Measurements from ENCODE around the gene FEM1C.
A peak's percentile ranks its signal among the peaks of the same experiment; 100 is the strongest.
"Not testable (repeated sequence)": the region's sequence is repeated elsewhere in the genome, so short reads cannot be mapped to it uniquely, and the experiment has no call there.

FEM1C gene

GRCh38 chr5:115484368-115484767 lies 60.2 kb downstream of the FEM1C start:
- Histone ChIP-seq H2BK15ac (ENCODE audit: low read length) (peak overlapping the region; percentile 26), H4K8ac (ENCODE audit: low read depth, low read length) (no peak overlapping the region), H3K4me3 (ENCODE audit: low read length in 2 of 2) (no peak overlapping the region), H3K14ac (ENCODE audit: low read length) (no peak overlapping the region), H3K36me3 (replicated peaks in 1 of 2; ENCODE audit: control insufficient read depth in 2 of 2, insufficient read depth in 2 of 2, low read length in 2 of 2) (no peaks in the 10 kb centered on the region), H3K23ac (ENCODE audit: low read depth, low read length, poor library complexity) (peak overlapping the region; percentile 43), H4K91ac (ENCODE audit: low read depth, low read length, poor library complexity) (peak overlapping the region; percentile 53), H3K79me1 (ENCODE audit: low read depth, low read length) (no peaks in the 10 kb centered on the region), H3K27me3 (ENCODE audit: control insufficient read depth in 3 of 3, insufficient read depth in 3 of 3, low read depth in 1 of 3, low read length in 3 of 3) (peaks cover 0 to 9% (median 0%) of the 10 kb centered on the region in 3 experiments), H3K27ac (replicated peaks; ENCODE audit: low read length) (no peak overlapping the region), H3K4me1 (ENCODE audit: control insufficient read depth in 2 of 2, insufficient read depth in 1 of 2, low read depth in 1 of 2, low read length in 2 of 2) (peaks cover 0 to 4% of the 10 kb centered on the region in 2 donors), H3K9ac (ENCODE audit: low read depth, low read length, poor library complexity) (no peak overlapping the region), H2AFZ (ENCODE audit: low read length) (no peak overlapping the region), H2AK5ac (ENCODE audit: low read depth, low read length) (no peak overlapping the region), H2BK12ac (ENCODE audit: low read length) (peak overlapping the region; percentile 84), H2BK120ac (ENCODE audit: low read depth, low read length) (no peak overlapping the region), H2BK5ac (ENCODE audit: low read length) (no peak overlapping the region), H3K4me2 (ENCODE audit: insufficient read depth, low read length, poor library complexity, severe bottlenecking) (no peak overlapping the region), H3K18ac (ENCODE audit: low read length) (peak overlapping the region; percentile 64), H3K9me3 (replicated peaks in 1 of 2; ENCODE audit: control insufficient read depth in 2 of 2, insufficient read depth in 1 of 2, low read depth in 1 of 2, low read length in 2 of 2) (no peaks in the 10 kb centered on the region), H3K4ac (ENCODE audit: low read length) (no peak overlapping the region)
- no peak for DNase-seq (ENCODE audit: low spot score)
- WGBS, 2 donors (ENCODE audit: extremely low coverage in 2 of 2, insufficient read length in 2 of 2, insufficient replicate concordance in 1 of 2): no CpG with 5 or more reads among the region's 4 CpGs

GRCh38 chr5:115480900-115481299 lies 63.7 kb downstream of the FEM1C start:
- Histone ChIP-seq H3K18ac (ENCODE audit: low read length) (no peak overlapping the region), H3K4me3 (ENCODE audit: low read length in 2 of 2) (no peak overlapping the region), H2BK120ac (ENCODE audit: low read depth, low read length) (no peak overlapping the region), H3K79me1 (ENCODE audit: low read depth, low read length) (no peaks in the 10 kb centered on the region), H4K91ac (ENCODE audit: low read depth, low read length, poor library complexity) (no peak overlapping the region), H3K4ac (ENCODE audit: low read length) (no peak overlapping the region), H3K36me3 (replicated peaks in 1 of 2; ENCODE audit: control insufficient read depth in 2 of 2, insufficient read depth in 2 of 2, low read length in 2 of 2) (no peaks in the 10 kb centered on the region), H3K23ac (ENCODE audit: low read depth, low read length, poor library complexity) (no peak overlapping the region), H3K4me1 (ENCODE audit: control insufficient read depth in 2 of 2, insufficient read depth in 1 of 2, low read depth in 1 of 2, low read length in 2 of 2) (peaks cover 0 to 2% of the 10 kb centered on the region in 2 donors), H3K14ac (ENCODE audit: low read length) (no peak overlapping the region), H3K9me3 (replicated peaks in 1 of 2; ENCODE audit: control insufficient read depth in 2 of 2, insufficient read depth in 1 of 2, low read depth in 1 of 2, low read length in 2 of 2) (no peaks in the 10 kb centered on the region), H4K8ac (ENCODE audit: low read depth, low read length) (no peak overlapping the region), H2AK5ac (ENCODE audit: low read depth, low read length) (no peak overlapping the region), H2AFZ (ENCODE audit: low read length) (no peak overlapping the region), H2BK15ac (ENCODE audit: low read length) (no peak overlapping the region), H3K27ac (replicated peaks; ENCODE audit: low read length) (no peak overlapping the region), H3K9ac (ENCODE audit: low read depth, low read length, poor library complexity) (no peak overlapping the region), H3K27me3 (ENCODE audit: control insufficient read depth in 3 of 3, insufficient read depth in 3 of 3, low read depth in 1 of 3, low read length in 3 of 3) (peaks cover 0 to 10% (median 0%) of the 10 kb centered on the region in 3 experiments), H2BK12ac (ENCODE audit: low read length) (no peak overlapping the region), H3K4me2 (ENCODE audit: insufficient read depth, low read length, poor library complexity, severe bottlenecking) (no peak overlapping the region), H2BK5ac (ENCODE audit: low read length) (no peak overlapping the region)
- no peak for DNase-seq (ENCODE audit: low spot score)

DNA sequence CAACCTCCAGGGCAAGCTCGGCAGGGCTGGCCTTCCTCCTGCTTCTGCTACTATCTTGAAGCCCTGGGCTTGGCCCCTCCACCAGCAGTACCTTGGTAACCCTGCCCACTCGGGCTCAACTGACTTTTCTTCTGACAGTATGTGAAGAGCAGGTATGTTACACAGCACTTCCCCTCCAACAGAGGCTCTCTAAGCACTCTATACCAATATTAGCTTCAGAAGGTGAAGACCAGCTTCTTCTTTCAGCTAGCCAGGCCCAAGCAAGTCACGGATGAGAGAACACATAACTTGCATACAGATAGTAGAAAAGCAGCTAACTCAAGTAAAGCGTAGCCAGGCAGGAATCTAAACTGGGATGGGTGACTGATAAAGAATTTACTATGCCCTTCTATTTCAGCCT lies 64.3 kb downstream of the FEM1C start:
- Histone ChIP-seq H2BK120ac (ENCODE audit: low read depth, low read length) (no peak overlapping the region), H3K79me1 (ENCODE audit: low read depth, low read length) (no peaks in the 10 kb centered on the region), H4K91ac (ENCODE audit: low read depth, low read length, poor library complexity) (no peak overlapping the region), H4K8ac (ENCODE audit: low read depth, low read length) (no peak overlapping the region), H3K9me3 (replicated peaks in 1 of 2; ENCODE audit: control insufficient read depth in 2 of 2, insufficient read depth in 1 of 2, low read depth in 1 of 2, low read length in 2 of 2) (no peaks in the 10 kb centered on the region), H3K36me3 (replicated peaks in 1 of 2; ENCODE audit: control insufficient read depth in 2 of 2, insufficient read depth in 2 of 2, low read length in 2 of 2) (no peaks in the 10 kb centered on the region), H3K4me3 (ENCODE audit: low read length in 2 of 2) (peak overlapping the region in 1 of 2 donors; percentile 39), H3K4me2 (ENCODE audit: insufficient read depth, low read length, poor library complexity, severe bottlenecking) (no peak overlapping the region), H3K23ac (ENCODE audit: low read depth, low read length, poor library complexity) (no peak overlapping the region), H2BK5ac (ENCODE audit: low read length) (no peak overlapping the region), H2AK5ac (ENCODE audit: low read depth, low read length) (no peak overlapping the region), H3K27ac (replicated peaks; ENCODE audit: low read length) (no peak overlapping the region), H3K14ac (ENCODE audit: low read length) (no peak overlapping the region), H2BK15ac (ENCODE audit: low read length) (no peak overlapping the region), H2BK12ac (ENCODE audit: low read length) (no peak overlapping the region), H3K4me1 (ENCODE audit: control insufficient read depth in 2 of 2, insufficient read depth in 1 of 2, low read depth in 1 of 2, low read length in 2 of 2) (peaks cover 0 to 2% of the 10 kb centered on the region in 2 donors), H2AFZ (ENCODE audit: low read length) (no peak overlapping the region), H3K27me3 (ENCODE audit: control insufficient read depth in 3 of 3, insufficient read depth in 3 of 3, low read depth in 1 of 3, low read length in 3 of 3) (peaks cover 0 to 13% (median 0%) of the 10 kb centered on the region in 3 experiments), H3K4ac (ENCODE audit: low read length) (no peak overlapping the region), H3K9ac (ENCODE audit: low read depth, low read length, poor library complexity) (no peak overlapping the region), H3K18ac (ENCODE audit: low read length) (peak overlapping the region; percentile 45)
- no peak for DNase-seq (ENCODE audit: low spot score)
- no CpG with 5 or more reads among the region's 4 CpGs for WGBS, 2 donors (ENCODE audit: extremely low coverage in 2 of 2, insufficient read length in 2 of 2, insufficient replicate concordance in 1 of 2)

DNA sequence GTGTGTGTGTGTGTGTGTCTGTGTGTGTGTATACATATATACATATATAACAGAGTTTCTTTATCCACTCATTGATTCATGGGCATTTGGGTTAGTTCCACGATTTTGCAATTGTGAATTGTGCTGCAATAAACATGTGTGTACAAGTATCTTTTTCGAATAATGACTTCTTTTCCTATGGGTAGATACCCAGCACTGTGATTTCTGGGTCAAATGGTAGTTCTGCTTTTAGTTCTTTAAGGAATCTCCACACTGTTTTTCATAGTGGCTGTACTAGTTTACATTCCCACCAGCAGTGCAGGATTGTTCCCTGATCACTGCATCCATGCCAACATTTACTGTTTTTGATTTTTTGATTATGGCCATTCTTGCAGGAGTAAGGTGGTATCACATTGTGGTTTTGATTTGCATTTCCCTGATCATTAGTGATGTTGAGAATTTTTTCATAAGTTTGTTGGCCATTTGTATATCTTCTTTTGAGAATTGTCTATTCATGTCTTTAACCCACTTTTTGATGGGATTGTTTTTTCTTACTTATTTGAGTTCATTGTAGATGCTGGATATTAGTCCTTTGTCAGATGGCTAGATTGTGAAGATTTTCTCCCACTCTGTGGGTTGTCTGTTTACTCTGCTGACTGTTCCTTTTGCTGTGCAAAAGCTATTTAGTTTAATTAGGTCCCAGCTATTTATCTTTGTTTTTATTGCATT lies 65.3 kb downstream of the FEM1C start:
- not testable (repeated sequence) for H3K79me1 ChIP-seq (ENCODE audit: low read depth, low read length); H3K4me3 ChIP-seq (ENCODE audit: low read length in 2 of 2); H3K9me3 ChIP-seq (replicated peaks in 1 of 2; ENCODE audit: control insufficient read depth in 2 of 2, insufficient read depth in 1 of 2, low read depth in 1 of 2, low read length in 2 of 2); H3K18ac ChIP-seq (ENCODE audit: low read length); H3K9ac ChIP-seq (ENCODE audit: low read depth, low read length, poor library complexity); H2BK5ac ChIP-seq (ENCODE audit: low read length); H3K4me1 ChIP-seq (ENCODE audit: control insufficient read depth in 2 of 2, insufficient read depth in 1 of 2, low read depth in 1 of 2, low read length in 2 of 2); H2BK12ac ChIP-seq (ENCODE audit: low read length); DNase-seq (ENCODE audit: low spot score); H3K23ac ChIP-seq (ENCODE audit: low read depth, low read length, poor library complexity); H2AK5ac ChIP-seq (ENCODE audit: low read depth, low read length); H2BK15ac ChIP-seq (ENCODE audit: low read length); H2BK120ac ChIP-seq (ENCODE audit: low read depth, low read length); H3K14ac ChIP-seq (ENCODE audit: low read length); H3K27ac ChIP-seq (replicated peaks; ENCODE audit: low read length); H3K4ac ChIP-seq (ENCODE audit: low read length); H3K36me3 ChIP-seq (replicated peaks in 1 of 2; ENCODE audit: control insufficient read depth in 2 of 2, insufficient read depth in 2 of 2, low read length in 2 of 2); H4K8ac ChIP-seq (ENCODE audit: low read depth, low read length); H3K4me2 ChIP-seq (ENCODE audit: insufficient read depth, low read length, poor library complexity, severe bottlenecking); H2AFZ ChIP-seq (ENCODE audit: low read length); H4K91ac ChIP-seq (ENCODE audit: low read depth, low read length, poor library complexity)
- no CpG with 5 or more reads among the region's 2 CpGs for WGBS, 2 donors (ENCODE audit: extremely low coverage in 2 of 2, insufficient read length in 2 of 2, insufficient replicate concordance in 1 of 2)
- H3K27me3 ChIP-seq (ENCODE audit: control insufficient read depth in 3 of 3, insufficient read depth in 3 of 3, low read depth in 1 of 3, low read length in 3 of 3): peaks cover 0 to 13% (median 0%) of the 10 kb centered on the region in 3 experiments

Data from neuronal stem cell (in vitro differentiated cells).